Liver (tissue), 9 donors: Measurements from ENCODE around the gene TSC22D2. TPM values are rescaled to one million over a fixed set of nuclear protein-coding genes. Genes with fewer than 3 reads are reported as not detected.

Experiments used
- DNase-seq: peaks from one replicate; pipeline ENCODE4 v3.0.0-alpha.2; 2017; ENCODE audit warnings: low spot score
- H3K27ac ChIP-seq, 2 donors: one replicate each; pipeline ENCODE4 v1.7.0; 2013; ENCODE audit warnings: inconsistent platforms in 2 of 2, low read length in 2 of 2, control low read depth in 1 of 2, low read depth in 1 of 2, mild to moderate bottlenecking in 1 of 2
- H3K27me3 ChIP-seq, 4 donors: one replicate each; pipeline versions ENCODE4 v1.6.1 to v1.7.0; 2013; ENCODE audit warnings: low read length in 3 of 4, inconsistent platforms in 1 of 4, mild to moderate bottlenecking in 1 of 4, moderate library complexity in 1 of 4; ENCODE audit not compliant: control insufficient read depth in 4 of 4, insufficient read depth in 4 of 4
- H3K36me3 ChIP-seq, 4 donors: one replicate each; pipeline versions ENCODE4 v1.6.1 to v1.7.0; 2013; ENCODE audit warnings: low read length in 3 of 4, mild to moderate bottlenecking in 3 of 4, low read depth in 1 of 4, moderate library complexity in 1 of 4; ENCODE audit not compliant: control insufficient read depth in 4 of 4, insufficient read depth in 3 of 4
- H3K4me1 ChIP-seq, 4 donors: one replicate each; pipeline versions ENCODE4 v1.6.1 to v1.7.0; 2013; ENCODE audit warnings: low read length in 3 of 4, mild to moderate bottlenecking in 3 of 4, moderate library complexity in 1 of 4; ENCODE audit not compliant: control insufficient read depth in 4 of 4, insufficient read depth in 4 of 4
- H3K4me3 ChIP-seq, 3 donors: one replicate each; pipeline versions ENCODE4 v1.6.1 to v1.7.0; 2013; ENCODE audit warnings: low read length in 3 of 3, control low read depth in 1 of 3, low read depth in 1 of 3, mild to moderate bottlenecking in 1 of 3
- H3K9ac ChIP-seq, 2 donors: one replicate each; pipeline ENCODE4 v1.7.0; 2013; ENCODE audit warnings: low read length in 2 of 2, mild to moderate bottlenecking in 2 of 2, moderate library complexity in 2 of 2, control low read depth in 1 of 2, low read depth in 1 of 2
- H3K9me3 ChIP-seq, 4 donors: one replicate each; pipeline versions ENCODE4 v1.6.1 to v1.7.0; 2013; ENCODE audit warnings: low read length in 3 of 4; ENCODE audit not compliant: control insufficient read depth in 4 of 4
- ATF3 ChIP-seq: IDR thresholded peaks from 2 replicates; pipeline ENCODE4 v1.6.1; 2016; ENCODE audit warnings: antibody characterized with exemption
- CTCF ChIP-seq: fragments of 150-350 bp; IDR thresholded peaks from 2 replicates; pipeline ENCODE4 v1.5.1; 2017; ENCODE audit warnings: improper control_type of control experiment, low read depth, low read length; ENCODE audit not compliant: missing input control
- EGR1 ChIP-seq, 2 donors: IDR thresholded peaks; 2 replicates each; pipeline ENCODE4 v1.6.1; 2016 to 2018; ENCODE audit warnings: antibody characterized with exemption in 2 of 2, low read depth in 2 of 2
- FOXA1 ChIP-seq: IDR thresholded peaks from 2 replicates; pipeline ENCODE4 v1.6.1; 2016; ENCODE audit warnings: antibody characterized with exemption
- FOXA2 ChIP-seq: IDR thresholded peaks from 2 replicates; pipeline ENCODE4 v1.6.1; 2016; ENCODE audit warnings: antibody characterized with exemption
- GABPA ChIP-seq, 2 donors: IDR thresholded peaks in 1 of 2; conservative IDR thresholded peaks in 1 of 2; 2 replicates each; pipeline ENCODE4 v1.6.1; 2016; ENCODE audit warnings: antibody characterized with exemption in 2 of 2, mild to moderate bottlenecking in 1 of 2, moderate library complexity in 1 of 2
- HNF4A ChIP-seq, 2 donors: conservative IDR thresholded peaks; 2 replicates each; pipeline ENCODE4 v1.6.1; 2016; ENCODE audit warnings: antibody characterized with exemption in 2 of 2, mild to moderate bottlenecking in 2 of 2
- HNF4G ChIP-seq: IDR thresholded peaks from 2 replicates; pipeline ENCODE4 v1.6.1; 2016; ENCODE audit warnings: antibody characterized with exemption
- JUND ChIP-seq, 2 donors: IDR thresholded peaks; 2 replicates each; pipeline ENCODE4 v1.6.1; 2016; ENCODE audit warnings: antibody characterized with exemption in 2 of 2
- MAX ChIP-seq: IDR thresholded peaks from 2 replicates; pipeline ENCODE4 v1.6.1; 2016; ENCODE audit warnings: antibody characterized with exemption
- NR2F2 ChIP-seq: IDR thresholded peaks from 2 replicates; pipeline ENCODE4 v1.6.1; 2016; ENCODE audit warnings: antibody characterized with exemption
- RAD21 ChIP-seq, 2 donors: IDR thresholded peaks; 2 replicates each; pipeline ENCODE4 v1.6.1; 2016; ENCODE audit warnings: antibody characterized with exemption in 2 of 2, mild to moderate bottlenecking in 2 of 2
- REST ChIP-seq: IDR thresholded peaks from 2 replicates; pipeline ENCODE4 v1.6.1; 2016; ENCODE audit warnings: antibody characterized with exemption, mild to moderate bottlenecking
- RXRA ChIP-seq, 2 donors: IDR thresholded peaks; 2 replicates each; pipeline ENCODE4 v1.6.1; 2017 to 2018; ENCODE audit warnings: antibody characterized with exemption in 2 of 2, mild to moderate bottlenecking in 1 of 2
- SP1 ChIP-seq: IDR thresholded peaks from 2 replicates; pipeline ENCODE4 v1.6.1; 2018; ENCODE audit warnings: antibody characterized with exemption, mild to moderate bottlenecking
- TAF1 ChIP-seq: conservative IDR thresholded peaks from 2 replicates; pipeline ENCODE4 v1.6.1; 2016; ENCODE audit warnings: antibody characterized with exemption, mild to moderate bottlenecking
- YY1 ChIP-seq: IDR thresholded peaks from 2 replicates; pipeline ENCODE4 v1.6.1; 2016; ENCODE audit warnings: antibody characterized with exemption, mild to moderate bottlenecking
- ZBTB33 ChIP-seq: IDR thresholded peaks from 2 replicates; pipeline ENCODE4 v1.6.1; 2016; ENCODE audit warnings: antibody characterized with exemption
- polyA plus RNA-seq, 2 donors: library from polyadenylated mRNA; stranded (reverse) in 1 of 2; unstranded in 1 of 2; fragments of 200-250 nt in 1 of 2; fragments of >200 nt in 1 of 2; fragmentation: Nextera tagmentation in 1 of 2; extraction: Ambion mirVana in 1 of 2; gene quantifications; one replicate each; pipeline versions ENCODE4 v1.2.1 to v1.2.3, GENCODE V29; 2013 to 2015
- total RNA-seq, 2 donors: library from RNA; depleted of rRNA; stranded (reverse); fragments of >200 nt; gene quantifications; one replicate each; pipeline ENCODE4 v1.2.3, GENCODE V29; 2014
- donor health status: healthy.
- donor health status: healthy.
- donor health status: healthy.
- donor health status: healthy.
- donor health status: healthy.

The TSC22D2 gene
- total and polyA plus RNA-seq, 4 donors = 4.0 to 9.6 (median 7.8) TPM

GRCh38 chr3:150390087-150390486 lies 18.0 kb upstream of the TSC22D2 start:
- DNase-seq = no peak
- no peaks in the 10 kb centered on the region for H3K9me3 ChIP-seq
- no peak for TF ChIP-seq EGR1 (IDR thresholded peaks at IDR 0.05; ENCODE audit: low read depth in 2 of 2)
- TF ChIP-seq RXRA (IDR thresholded peaks at IDR 0.05) = no peak
- TF ChIP-seq JUND (IDR thresholded peaks at IDR 0.05) = no peak
- no peak for TF ChIP-seq REST
- no peak for TF ChIP-seq SP1
- TF ChIP-seq CTCF = no peak
- TF ChIP-seq RAD21 (IDR thresholded peaks at IDR 0.05) = no peak
- no peak for TF ChIP-seq ZBTB33
- no peak for TF ChIP-seq MAX
- TF ChIP-seq NR2F2 = no peak
- no peak for TF ChIP-seq GABPA (IDR thresholded peaks at IDR 0.05 in 1 of 2, conservative IDR thresholded peaks at IDR 0.05 in 1 of 2)
- TF ChIP-seq FOXA2 = no peak
- no peak for TF ChIP-seq ATF3
- no peak for TF ChIP-seq HNF4A (conservative IDR thresholded peaks at IDR 0.05)
- TF ChIP-seq YY1 = no peak
- no peak for TF ChIP-seq FOXA1
- no peaks in the 10 kb centered on the region for H3K4me1 ChIP-seq
- no peaks in the 10 kb centered on the region for H3K27me3 ChIP-seq
- H3K36me3 ChIP-seq = no peaks in the 10 kb centered on the region
- H3K4me3 ChIP-seq = no peak overlapping the region
- no peak overlapping the region for H3K27ac ChIP-seq
- no peak overlapping the region for H3K9ac ChIP-seq

- Histone ChIP-seq H3K9me3 (no peaks in the 10 kb centered on the region), H3K4me3 (no peak overlapping the region), H3K27me3 (no peaks in the 10 kb centered on the region), H3K4me1 (no peaks in the 10 kb centered on the region), H3K36me3 (no peaks in the 10 kb centered on the region), H3K27ac (no peak overlapping the region), H3K9ac (no peak overlapping the region)
- DNase-seq = no peak
- TF ChIP-seq ZBTB33 (no peak), ATF3 (no peak), FOXA2 (no peak), SP1 (no peak), MAX (no peak), HNF4G (no peak), FOXA1 (no peak), TAF1 (no peak), EGR1 (IDR thresholded peaks at IDR 0.05; ENCODE audit: low read depth in 2 of 2) (no peak), CTCF (no peak), GABPA (IDR thresholded peaks at IDR 0.05 in 1 of 2, conservative IDR thresholded peaks at IDR 0.05 in 1 of 2) (no peak), RXRA (IDR thresholded peaks at IDR 0.05) (no peak)
Measured at GRCh38 chr3:150391161-150391560, 16.9 kb upstream of the TSC22D2 start.
